H9 (cell line): ENCODE results near the gene KRTAP2-1. TPM values are rescaled to one million over a fixed set of nuclear protein-coding genes. Genes with fewer than 3 reads are reported as not detected.

ENCODE experiments used
- DNase-seq: peaks from one replicate; pipeline ENCODE4 v3.0.0-alpha.2; 2017
- H2AFZ ChIP-seq: one replicate; pipeline ENCODE4 v1.6.1; 2013; ENCODE audit warnings: mild to moderate bottlenecking, low read length, control low read depth, moderate library complexity
- H2AK5ac ChIP-seq: 2 replicates; pipeline ENCODE4 v1.6.1; 2013; ENCODE audit warnings: low read length, control low read depth, mixed read lengths; ENCODE audit not compliant: insufficient read length
- H2BK120ac ChIP-seq: one replicate; pipeline ENCODE4 v1.6.1; 2013; ENCODE audit warnings: low read depth, mild to moderate bottlenecking, low read length, control low read depth, inconsistent platforms; ENCODE audit not compliant: poor library complexity, severe bottlenecking
- H2BK12ac ChIP-seq: 2 replicates; pipeline ENCODE4 v1.6.1; 2013; ENCODE audit warnings: low read length, control low read depth, mixed read lengths, low read depth; ENCODE audit not compliant: insufficient read length
- H2BK15ac ChIP-seq: 2 replicates; pipeline ENCODE4 v1.6.1; 2013; ENCODE audit warnings: low read depth, low read length, control low read depth
- H2BK20ac ChIP-seq: one replicate; pipeline ENCODE4 v1.6.1; 2013; ENCODE audit warnings: low read depth, mild to moderate bottlenecking, low read length, control low read depth, inconsistent platforms; ENCODE audit not compliant: poor library complexity, severe bottlenecking
- H2BK5ac ChIP-seq: 2 replicates; pipeline ENCODE4 v1.6.1; 2013; ENCODE audit warnings: low read length, control low read depth, mixed read lengths; ENCODE audit not compliant: insufficient read length
- H3K14ac ChIP-seq: 2 replicates; pipeline ENCODE4 v1.6.1; 2013; ENCODE audit warnings: low read length, control low read depth; ENCODE audit not compliant: insufficient read depth
- H3K18ac ChIP-seq: 2 replicates; pipeline ENCODE4 v1.6.1; 2013; ENCODE audit warnings: low read depth, mild to moderate bottlenecking, mixed read lengths, low read length, control low read depth; ENCODE audit not compliant: insufficient read length
- H3K23ac ChIP-seq: 2 replicates; pipeline ENCODE4 v1.6.1; 2013; ENCODE audit warnings: low read length, control low read depth, mixed read lengths, low read depth; ENCODE audit not compliant: insufficient read length
- H3K23me2 ChIP-seq: 2 replicates; pipeline ENCODE4 v1.6.1; 2013; ENCODE audit warnings: low read depth, mild to moderate bottlenecking, mixed read lengths, low read length, control low read depth; ENCODE audit not compliant: insufficient read length, poor library complexity, severe bottlenecking
- H3K27ac ChIP-seq: 2 replicates; pipeline ENCODE4 v1.5.1; 2013; ENCODE audit warnings: low read length, control low read depth, mixed read lengths, low read depth; ENCODE audit not compliant: insufficient read length
- H3K27me3 ChIP-seq: 2 replicates; pipeline ENCODE4 v1.6.1; 2013; ENCODE audit warnings: low read length, control low read depth, inconsistent platforms; ENCODE audit not compliant: insufficient read depth
- H3K4ac ChIP-seq: 2 replicates; pipeline ENCODE4 v1.6.1; 2013; ENCODE audit warnings: low read depth, mild to moderate bottlenecking, control low read depth, inconsistent platforms, low read length, moderate library complexity
- H3K4me1 ChIP-seq: 2 replicates; pipeline ENCODE4 v1.6.1; 2013; ENCODE audit warnings: low read length, control low read depth, inconsistent platforms; ENCODE audit not compliant: insufficient read depth
- H3K4me2 ChIP-seq: 2 replicates; pipeline ENCODE4 v1.6.1; 2013; ENCODE audit warnings: low read length, control low read depth, mixed read lengths; ENCODE audit not compliant: insufficient read length, insufficient read depth
- H3K56ac ChIP-seq: 2 replicates; pipeline ENCODE4 v1.6.1; 2013; ENCODE audit warnings: low read depth, mild to moderate bottlenecking, mixed read lengths, low read length, control low read depth; ENCODE audit not compliant: insufficient read length
- H3K79me1 ChIP-seq: 2 replicates; pipeline ENCODE4 v1.6.1; 2013; ENCODE audit warnings: low read depth, mild to moderate bottlenecking, moderate library complexity, low read length, control low read depth, inconsistent platforms; ENCODE audit not compliant: insufficient read depth, poor library complexity, severe bottlenecking
- H3K79me2 ChIP-seq: 2 replicates; pipeline ENCODE4 v1.6.1; 2013; ENCODE audit warnings: low read length, control low read depth, inconsistent platforms; ENCODE audit not compliant: insufficient read depth
- H3K9ac ChIP-seq: 2 replicates; pipeline ENCODE4 v1.6.1; 2013; ENCODE audit warnings: low read length, control low read depth, mixed read lengths; ENCODE audit not compliant: insufficient read length; ENCODE audit errors: extremely low read depth
- H3K9me3 ChIP-seq: one replicate; pipeline ENCODE4 v1.6.1; 2013; ENCODE audit warnings: low read depth, low read length, inconsistent platforms; ENCODE audit not compliant: control insufficient read depth
- H3T11ph ChIP-seq: one replicate; pipeline ENCODE4 v1.6.1; 2013; ENCODE audit warnings: mild to moderate bottlenecking, low read length, control low read depth, inconsistent platforms
- H4K20me1 ChIP-seq: one replicate; pipeline ENCODE4 v1.6.1; 2013; ENCODE audit not compliant: control insufficient read depth, insufficient read length, insufficient read depth
- H4K5ac ChIP-seq: 2 replicates; pipeline ENCODE4 v1.6.1; 2013; ENCODE audit warnings: low read depth, mild to moderate bottlenecking, mixed read lengths, low read length, control low read depth; ENCODE audit not compliant: insufficient read length
- H4K8ac ChIP-seq: replicated peaks from 2 replicates; pipeline ENCODE4 v1.6.1; 2013; ENCODE audit warnings: low read length, control low read depth, mixed read lengths, low read depth; ENCODE audit not compliant: insufficient read length
- H4K91ac ChIP-seq: 2 replicates; pipeline ENCODE4 v1.6.1; 2013; ENCODE audit warnings: low read depth, mild to moderate bottlenecking, moderate library complexity, mixed read lengths, low read length, control low read depth; ENCODE audit not compliant: insufficient read length
- H3K27ac Mint-ChIP-seq, 3 experiments: 2 replicates in 2 of 3; 3 replicates in 1 of 3; pipeline ENCODE4 v1.8.0; 2020 to 2021; ENCODE audit warnings: mixed read lengths in 3 of 3, mild to moderate bottlenecking in 1 of 3, moderate library complexity in 1 of 3
- H3K27me3 Mint-ChIP-seq: 2 replicates; pipeline ENCODE4 v1.8.0; 2021; ENCODE audit warnings: low read depth, mild to moderate bottlenecking, moderate library complexity, mixed read lengths
- H3K36me3 Mint-ChIP-seq, 3 experiments: 2 replicates in 2 of 3; 3 replicates in 1 of 3; pipeline ENCODE4 v1.8.0; 2020 to 2021; ENCODE audit warnings: low read depth in 3 of 3, mixed read lengths in 3 of 3; ENCODE audit not compliant: insufficient read depth in 1 of 3
- H3K4me1 Mint-ChIP-seq, 2 experiments: 2 replicates each; pipeline ENCODE4 v1.8.0; 2020; ENCODE audit warnings: mixed read lengths in 2 of 2
- H3K4me3 Mint-ChIP-seq, 2 experiments: 2 replicates in 1 of 2; 3 replicates in 1 of 2; pipeline ENCODE4 v1.8.0; 2020 to 2021; ENCODE audit warnings: mild to moderate bottlenecking in 2 of 2, mixed read lengths in 2 of 2, moderate library complexity in 1 of 2
- H3K9me3 Mint-ChIP-seq, 2 experiments: 2 replicates in 1 of 2; 3 replicates in 1 of 2; pipeline ENCODE4 v1.8.0; 2020; ENCODE audit warnings: mild to moderate bottlenecking in 2 of 2, mixed read lengths in 2 of 2, moderate library complexity in 1 of 2
- CTCF ChIP-seq: fragments of 200-600 bp; sonication (generic); conservative IDR thresholded peaks from 3 replicates; pipeline ENCODE4 v1.8.0; 2021; ENCODE audit warnings: antibody characterized with exemption, mild to moderate bottlenecking
- total RNA-seq: library from RNA; stranded (reverse); gene quantifications from 2 replicates; pipeline ENCODE4 v1.2.1, GENCODE V29; 2021

The KRTAP2-1 gene
- total RNA-seq, 1 experiment from 2014 or later = not detected

GRCh38 chr17:41010441-41010840 is 36.7 kb downstream of the KRTAP2-1 start:
- Mint-ChIP-seq H3K27me3 (no peaks in the 10 kb centered on the region), H3K4me3 (no peak overlapping the region), H3K4me1 (peaks cover 17 to 19% of the 10 kb centered on the region in 2 experiments), H3K9me3 (no peaks in the 10 kb centered on the region), H3K27ac (no peak overlapping the region), H3K36me3 (no peaks in the 10 kb centered on the region)
- no peak overlapping the region for H2BK20ac ChIP-seq
- no peak overlapping the region for H4K5ac ChIP-seq
- H3K56ac ChIP-seq = no peak overlapping the region
- no peak overlapping the region for H2BK120ac ChIP-seq
- no peak overlapping the region for H2BK15ac ChIP-seq
- no peak overlapping the region for H3K4me2 ChIP-seq
- no peak for TF ChIP-seq CTCF
- no peak overlapping the region for H3K4ac ChIP-seq
- H3K18ac ChIP-seq = no peak overlapping the region
- H4K8ac ChIP-seq = no peak overlapping the region
- H3K23me2 ChIP-seq = no peaks in the 10 kb centered on the region
- no peaks in the 10 kb centered on the region for H3K27me3 ChIP-seq
- H2AK5ac ChIP-seq = no peak overlapping the region
- H3K4me1 ChIP-seq = no peaks in the 10 kb centered on the region; the same call in 1 of the 2 replicates
- H3K9me3 ChIP-seq = no peaks in the 10 kb centered on the region
- no peak overlapping the region for H2BK12ac ChIP-seq
- H3K27ac ChIP-seq = no peak overlapping the region
- no peak overlapping the region for H3K9ac ChIP-seq
- H4K20me1 ChIP-seq = no peaks in the 10 kb centered on the region
- no peak overlapping the region for H3K14ac ChIP-seq
- H2AFZ ChIP-seq = no peak overlapping the region
- H3K79me2 ChIP-seq = no peaks in the 10 kb centered on the region
- no peak for DNase-seq
- no peak overlapping the region for H3T11ph ChIP-seq
- no peak overlapping the region for H4K91ac ChIP-seq
- H2BK5ac ChIP-seq = no peak overlapping the region
- H3K79me1 ChIP-seq = no peaks in the 10 kb centered on the region
- no peak overlapping the region for H3K23ac ChIP-seq
